ENCODE data around the gene CCN5.

DNA sequence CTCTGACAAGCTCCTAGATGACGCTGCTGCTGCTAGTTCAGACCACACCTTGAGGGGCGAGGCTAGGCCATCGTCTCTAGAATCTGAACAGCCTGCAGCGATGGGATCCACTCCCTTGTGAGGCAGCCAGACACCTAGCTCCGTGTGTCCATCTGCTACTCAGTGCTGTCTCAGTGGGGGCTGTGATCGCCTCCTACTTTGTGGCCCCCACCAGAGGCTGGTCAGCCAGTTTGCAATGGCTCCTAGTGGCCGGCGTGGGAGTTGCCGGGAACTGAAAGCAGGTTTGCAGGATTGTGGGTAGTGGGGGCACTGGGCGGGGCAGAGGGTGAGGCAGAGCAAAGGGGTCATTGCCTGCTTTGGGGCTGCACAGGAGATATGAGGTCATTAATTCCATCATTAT lies 2.8 kb downstream of the CCN5 start:
- TF ChIP-seq POLR2A (IDR thresholded peaks at IDR 0.05; ENCODE audit: low read depth, low read length) (no peak), TAF1 (IDR thresholded peaks at IDR 0.05; ENCODE audit: borderline replicate concordance, low read depth, low read length) (no peak)

Measured in GM12892 (cell line).